RPMI7951 (cell line): ENCODE measurements around the gene SCUBE2. TPM values are rescaled to one million over a fixed set of nuclear protein-coding genes. Genes with fewer than 3 reads are reported as not detected.

ENCODE experiments used
- DNase-seq: peaks from one replicate; pipeline ENCODE4 v3.0.0-alpha.2; 2012; ENCODE audit warnings: low read depth
- total RNA-seq: library from RNA; depleted of rRNA; stranded (reverse); fragments of >200 nt; shearing (Covaris generic); gene quantifications from 2 replicates; pipeline ENCODE4 v1.2.3, GENCODE V29; 2014; rRNA removed

SCUBE2 gene
- total RNA-seq: 0.36 and 0.88 TPM in 2 replicates

DNA sequence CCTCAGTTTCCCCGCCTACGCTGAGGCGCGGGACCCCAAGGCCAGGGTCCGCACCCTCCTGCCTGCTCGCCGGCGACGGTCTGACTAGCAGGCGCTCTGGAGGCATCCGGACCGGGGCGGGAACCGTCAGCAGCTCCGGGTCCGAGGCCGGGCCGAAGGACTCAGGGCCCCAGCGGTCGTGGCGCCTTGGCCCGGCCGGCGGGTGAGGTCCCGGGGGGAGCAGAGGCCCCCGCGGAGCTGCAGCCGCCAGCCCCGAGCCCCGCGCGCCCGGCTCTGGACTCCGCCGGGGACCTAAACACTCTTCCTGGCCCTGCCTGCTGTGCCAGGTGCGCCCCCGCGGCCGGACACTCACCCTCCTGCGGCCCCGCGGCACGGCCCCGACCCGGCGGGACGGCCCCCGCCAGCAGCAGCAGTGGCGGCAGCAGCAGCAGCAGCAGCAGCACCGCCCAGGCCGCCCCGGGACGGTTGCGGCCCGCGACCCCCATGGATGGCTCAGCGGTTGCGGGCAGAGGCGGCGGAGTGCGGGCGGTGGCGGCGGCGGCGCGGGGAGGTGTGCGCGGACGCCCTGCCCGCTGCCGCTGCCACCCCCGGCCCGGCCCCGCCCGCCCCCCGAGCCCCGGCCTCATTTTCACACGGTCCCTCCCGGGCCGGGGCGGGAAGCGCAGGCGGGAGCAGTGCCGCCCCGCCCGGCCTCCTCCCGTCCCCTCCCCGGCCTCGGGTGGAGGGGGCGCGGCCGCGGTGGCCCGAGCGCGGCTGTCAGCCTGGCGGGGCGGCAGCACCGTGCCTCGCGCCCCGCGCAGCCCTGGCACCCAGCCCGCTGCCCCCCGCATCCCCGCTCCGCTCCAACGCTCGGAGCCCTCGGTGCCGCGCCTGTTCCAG, at the start of gene SCUBE2:
Gene SCUBE2, minus strand, starts transcription at position 556 of the 879 bp plus-strand sequence. Its CDS starts 71 bp downstream, at position 485.
- no peak for DNase-seq

GRCh38 chr11:9141186-9141585, 49.8 kb upstream of the SCUBE2 start:
- no peak for DNase-seq

DNA sequence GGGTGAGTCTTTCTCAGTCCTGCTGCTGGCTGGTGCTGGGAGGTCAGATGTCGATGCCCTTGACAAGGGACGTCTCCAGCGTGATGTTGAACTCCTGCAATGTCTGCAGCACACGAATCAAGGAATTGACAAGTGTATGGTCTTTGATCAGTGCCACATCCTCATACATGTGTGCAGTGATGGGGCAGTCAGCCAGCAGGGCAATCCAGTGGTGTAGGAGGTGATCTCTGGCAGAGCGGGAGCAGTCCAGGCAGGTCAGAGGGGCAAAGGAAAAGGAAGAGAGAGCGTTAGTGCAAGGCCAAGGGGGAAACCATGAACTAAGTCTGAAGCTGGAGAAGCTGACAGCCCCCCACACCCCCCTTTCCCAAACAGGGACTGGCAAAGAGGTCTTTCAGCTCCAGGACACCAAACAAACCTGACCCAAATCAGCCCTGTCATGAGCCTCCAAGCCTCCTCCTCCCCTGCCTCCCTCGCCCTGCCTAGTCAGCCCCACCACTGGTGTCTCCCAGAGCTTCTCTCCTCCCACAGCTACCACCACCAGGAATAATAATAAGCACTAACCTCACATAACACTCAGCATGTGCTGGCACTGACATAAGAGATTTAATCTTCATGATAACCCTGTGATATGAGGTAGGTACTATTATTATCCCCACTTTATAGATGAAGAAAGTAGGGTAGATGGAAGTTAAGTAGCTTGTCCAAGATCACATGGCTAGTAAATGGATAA, 48.4 kb upstream of the SCUBE2 start:
- DNase-seq: no peak

DNA sequence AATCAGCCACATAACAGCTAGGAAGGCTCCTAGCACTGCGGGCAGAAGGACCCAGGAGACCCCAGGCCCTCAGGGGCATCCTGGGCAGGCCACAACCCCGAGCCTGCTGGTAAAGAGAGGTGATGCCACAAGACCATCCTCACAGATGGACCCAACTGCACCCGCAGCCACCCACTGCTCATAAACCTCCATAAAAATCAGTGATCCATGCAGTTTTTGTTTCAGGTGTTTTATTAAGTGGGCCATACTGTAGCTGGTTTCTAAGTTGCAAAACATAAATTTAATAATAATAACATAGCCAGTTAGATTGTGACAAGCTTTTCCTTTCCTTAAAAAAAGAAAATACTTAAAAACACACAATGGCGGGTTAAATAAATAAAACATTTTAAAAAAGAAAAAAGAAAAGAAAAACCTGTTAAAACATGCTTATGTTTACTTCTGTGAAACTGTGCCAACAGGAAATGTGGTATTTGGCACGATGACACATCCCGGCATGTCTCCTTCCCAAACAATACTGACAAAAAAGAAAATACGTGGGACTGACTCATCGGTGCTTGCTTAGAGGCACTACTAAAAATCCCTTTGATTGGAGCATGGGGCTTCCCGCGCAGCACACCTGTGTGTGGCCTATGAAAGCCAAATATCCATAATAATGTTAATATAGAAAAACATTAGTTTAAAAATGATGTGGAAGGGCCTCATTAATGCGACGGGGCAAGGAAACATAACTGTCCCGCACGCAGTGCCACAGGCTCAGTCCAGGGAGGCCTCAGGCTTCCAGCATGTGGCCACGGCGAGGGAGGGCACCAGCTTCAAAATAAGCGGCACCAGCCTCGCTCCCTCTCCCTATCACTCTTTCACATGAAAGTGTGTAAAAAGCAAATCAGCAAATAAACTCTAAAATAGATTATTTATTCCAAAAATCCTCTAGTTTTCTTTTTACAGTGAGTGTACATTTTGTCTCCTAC, 47.5 kb upstream of the SCUBE2 start:
- peak; percentile 85 for DNase-seq

GRCh38 chr11:9138133-9138453, 46.7 kb upstream of the SCUBE2 start:
- no peak for DNase-seq

DNA sequence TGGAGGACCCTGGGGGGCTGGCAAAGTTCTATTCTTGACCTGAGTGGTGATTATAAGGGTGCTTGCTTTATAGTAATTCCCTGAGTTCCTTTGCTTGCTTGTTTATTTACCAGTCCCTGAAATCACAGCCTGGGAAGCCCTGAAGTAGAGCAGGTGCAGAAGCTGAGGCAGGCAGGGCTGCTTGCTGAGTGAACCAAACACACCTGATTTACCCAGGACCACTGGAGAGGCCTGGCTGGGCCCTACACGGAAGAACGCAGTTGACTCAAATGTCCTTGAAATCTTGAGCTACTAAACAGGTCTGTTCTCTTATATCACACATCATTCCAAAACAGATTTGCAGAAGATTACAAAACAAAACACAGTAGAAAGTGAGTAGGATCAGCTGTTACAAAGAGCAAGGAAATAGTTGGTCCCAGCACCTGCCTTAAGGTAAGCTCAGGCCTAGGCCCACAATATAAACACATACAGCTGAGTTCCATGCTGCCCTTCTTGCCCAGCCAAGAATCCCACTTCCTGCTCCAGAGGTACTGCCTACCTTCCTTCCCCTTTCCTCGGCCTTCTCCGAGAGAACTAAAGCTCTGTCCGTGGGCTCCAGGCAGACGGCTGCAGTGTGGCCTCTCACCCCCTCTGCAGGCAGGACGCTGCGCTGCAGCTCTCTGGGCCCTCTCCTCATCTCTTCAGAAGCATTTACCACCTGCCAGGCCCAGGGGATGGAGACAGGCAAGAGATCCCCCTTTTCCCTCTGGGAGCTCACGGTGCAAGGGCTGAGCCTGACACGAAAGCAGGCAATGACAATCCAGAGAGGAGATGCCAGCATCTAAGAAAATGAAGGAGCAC, 46.1 kb upstream of the SCUBE2 start:
- DNase-seq: peak; percentile 33

DNA sequence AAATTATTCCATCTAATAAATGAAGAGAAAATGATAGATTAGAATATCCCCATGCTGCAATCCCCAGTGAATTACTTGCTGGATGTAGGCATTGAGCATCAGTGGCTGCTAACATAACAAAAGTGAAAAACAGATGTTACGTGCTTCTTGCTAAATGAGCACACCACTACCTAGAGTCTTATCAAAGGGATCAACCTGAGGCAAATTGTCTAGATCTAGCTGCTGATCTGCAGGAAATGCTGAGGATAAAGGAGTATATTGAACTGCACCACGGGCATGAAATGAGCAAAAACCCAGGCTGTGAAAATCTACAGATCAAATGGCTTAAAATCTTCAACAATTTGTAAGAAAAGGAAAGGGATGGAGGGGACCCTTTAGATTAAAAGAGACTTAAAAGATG, 45.3 kb upstream of the SCUBE2 start:
- DNase-seq: no peak

DNA sequence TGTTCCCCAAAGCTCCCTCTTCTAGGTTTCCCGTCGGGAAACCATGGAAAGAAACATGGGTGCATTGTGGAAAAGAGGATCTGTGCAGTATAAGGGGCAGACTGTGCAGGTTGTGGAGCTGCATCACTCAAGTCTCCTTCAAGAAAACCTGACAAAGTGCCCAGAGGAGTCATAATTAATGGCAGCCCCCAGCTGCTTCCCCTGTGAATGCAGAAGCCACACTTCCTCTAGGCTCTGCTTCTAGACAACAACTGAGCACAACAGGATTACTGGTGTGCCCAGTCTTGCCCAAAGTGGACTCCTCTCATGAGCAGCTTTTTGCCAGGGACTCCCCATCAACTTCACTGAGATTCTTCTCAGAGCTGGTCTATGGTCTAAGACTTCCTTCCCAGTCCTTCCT, 42.6 kb upstream of the SCUBE2 start:
- DNase-seq: no peak

- DNase-seq: peak; percentile 16
These were observed 40.9 kb upstream of the SCUBE2 start for GRCh38 chr11:9132203-9132878.

- no peak for DNase-seq
These were observed 38.9 kb upstream of the SCUBE2 start for GRCh38 chr11:9130297-9130696.

DNA sequence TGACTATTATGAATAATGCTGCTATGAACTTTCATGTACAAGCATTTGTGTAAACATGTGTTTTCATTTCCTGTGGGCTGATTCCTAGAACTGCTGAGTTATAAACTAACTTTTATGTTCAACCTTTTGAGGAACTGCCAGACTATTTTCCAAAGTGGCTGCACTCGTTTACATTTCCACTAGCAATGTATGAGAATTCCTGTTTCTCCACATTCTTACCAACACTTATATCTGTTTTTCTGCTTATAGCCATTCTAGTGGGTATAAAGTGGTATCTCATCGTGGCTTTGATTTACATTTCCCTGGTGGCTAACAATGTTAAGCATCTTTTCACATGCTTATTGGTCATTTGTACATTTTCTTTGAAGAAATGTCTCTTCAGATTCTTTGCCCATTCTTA, 35.2 kb upstream of the SCUBE2 start:
- DNase-seq: no peak

DNA sequence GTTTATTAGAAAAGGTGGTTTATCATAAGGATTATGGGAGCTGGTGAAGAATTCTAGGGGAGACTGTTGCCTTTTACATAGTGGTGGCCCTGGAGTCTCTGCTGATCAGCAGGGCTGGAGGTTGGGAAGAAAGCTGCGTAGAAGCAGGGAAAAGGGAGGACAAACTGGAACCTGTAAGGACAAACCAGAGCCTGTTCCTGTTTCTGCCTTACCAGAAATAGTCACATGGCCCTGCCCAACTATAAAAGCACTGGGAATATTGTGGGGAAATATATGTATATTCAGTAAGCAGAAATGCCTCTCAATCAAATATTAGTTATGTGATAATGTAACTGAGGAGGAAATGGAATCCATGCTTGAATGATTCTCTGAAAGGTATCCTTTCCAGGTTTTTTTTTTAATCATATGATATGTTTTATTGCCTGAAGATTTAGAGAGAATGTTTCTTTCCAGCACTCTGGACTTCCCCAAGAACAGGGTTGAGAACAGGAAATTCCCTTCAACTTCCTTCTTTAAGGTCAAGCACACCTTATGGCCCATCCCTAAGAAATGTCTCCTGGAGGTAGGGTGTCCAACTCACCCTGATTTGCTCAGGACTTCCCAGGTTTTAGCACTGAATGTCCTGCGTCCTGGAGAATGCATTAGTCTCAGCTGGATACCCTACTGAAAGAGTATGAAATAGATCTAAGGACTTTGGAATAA, 33.9 kb upstream of the SCUBE2 start:
- no peak for DNase-seq

- no peak for DNase-seq
These were observed 32.4 kb upstream of the SCUBE2 start for GRCh38 chr11:9123595-9124304.

DNA sequence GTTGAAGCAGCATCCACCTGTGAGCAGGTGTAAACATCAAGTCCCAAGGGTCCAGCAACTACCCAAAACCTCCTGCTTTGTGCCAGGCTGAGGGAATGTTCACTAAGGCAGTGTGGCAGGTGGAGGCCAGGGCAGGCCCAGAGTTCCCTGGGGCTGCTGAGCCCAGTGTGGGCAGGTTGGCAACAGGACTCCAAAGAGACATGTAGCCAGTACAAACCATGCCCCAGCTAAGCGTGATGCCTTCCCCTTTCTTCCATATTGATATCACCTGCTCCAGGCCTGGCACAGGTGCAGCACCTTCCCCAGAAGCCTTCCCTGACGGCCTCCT, 30.0 kb upstream of the SCUBE2 start:
- no peak for DNase-seq

DNA sequence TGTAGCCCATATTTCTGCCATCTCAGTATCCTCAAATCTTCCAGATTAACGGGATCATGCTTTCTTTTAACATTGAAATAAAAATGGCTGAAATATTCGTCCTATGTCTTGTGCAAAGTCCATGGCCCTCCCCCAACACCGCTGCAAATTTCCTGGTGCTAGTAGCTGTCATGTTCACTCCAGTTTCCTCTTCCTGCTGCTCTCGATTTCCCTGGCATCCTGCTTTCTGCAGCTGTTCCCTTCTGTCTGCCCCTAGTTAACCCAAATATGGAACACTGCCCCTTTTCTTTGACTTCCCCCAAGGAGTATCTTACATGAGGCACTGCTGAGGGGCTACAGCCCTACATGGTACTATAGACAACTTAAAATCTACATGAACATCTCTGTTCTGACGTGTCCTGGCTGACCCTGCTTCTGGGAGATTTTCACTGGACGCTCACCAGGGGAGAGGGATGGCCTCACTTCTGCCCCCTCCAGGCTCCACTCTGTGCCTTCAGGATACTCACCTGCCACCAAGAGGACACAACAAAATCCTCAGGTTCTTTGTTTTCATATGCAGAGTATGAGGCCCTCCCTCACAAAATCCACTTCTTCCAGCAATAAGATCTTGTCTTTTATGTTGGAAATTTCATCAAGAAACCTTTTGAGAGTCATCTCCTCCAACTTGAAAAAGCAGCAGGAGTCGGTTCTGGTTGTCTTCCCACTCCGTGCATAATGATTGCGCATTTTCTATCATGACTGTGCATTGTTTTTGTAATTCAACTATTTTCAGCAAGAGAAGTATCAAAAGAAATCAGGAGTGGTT, 29.5 kb upstream of the SCUBE2 start:
- no peak for DNase-seq

GRCh38 chr11:9118277-9118676, 26.9 kb upstream of the SCUBE2 start:
- DNase-seq: peak; percentile 48

GRCh38 chr11:9112075-9112474, 20.7 kb upstream of the SCUBE2 start:
- DNase-seq: no peak
